GM12801 (cell line): ENCODE data around the gene SCAND1.

Experiments
- TF ChIP-seq, protein P1 (sequence below): IDR thresholded peaks from one replicate; pipeline ENCODE4 v1.5.1; 2011; ENCODE audit warnings: control low read depth; ENCODE audit not compliant: insufficient read length; ENCODE audit errors: extremely low read depth

Gene SCAND1

DNA sequence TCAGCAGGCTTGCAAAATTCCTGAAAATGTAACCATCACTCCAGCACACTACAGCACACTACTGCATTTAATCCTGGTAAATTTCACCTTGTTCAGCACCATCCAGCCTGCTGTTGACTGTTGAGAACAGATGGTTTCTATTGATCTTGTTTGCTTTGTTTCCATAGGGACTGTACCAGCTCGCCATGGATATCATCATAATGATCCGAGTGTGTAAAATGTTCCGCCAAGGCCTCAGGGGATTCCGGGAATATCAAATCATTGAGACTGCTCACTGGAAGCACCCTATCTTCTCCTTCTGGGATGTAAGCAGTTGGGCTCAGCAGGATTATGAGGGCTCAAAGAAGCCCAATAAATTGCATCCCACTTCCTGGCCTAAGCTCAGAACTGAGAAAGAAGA lies 18.2 kb upstream of the SCAND1 start:
- TF ChIP-seq, protein P1, sequence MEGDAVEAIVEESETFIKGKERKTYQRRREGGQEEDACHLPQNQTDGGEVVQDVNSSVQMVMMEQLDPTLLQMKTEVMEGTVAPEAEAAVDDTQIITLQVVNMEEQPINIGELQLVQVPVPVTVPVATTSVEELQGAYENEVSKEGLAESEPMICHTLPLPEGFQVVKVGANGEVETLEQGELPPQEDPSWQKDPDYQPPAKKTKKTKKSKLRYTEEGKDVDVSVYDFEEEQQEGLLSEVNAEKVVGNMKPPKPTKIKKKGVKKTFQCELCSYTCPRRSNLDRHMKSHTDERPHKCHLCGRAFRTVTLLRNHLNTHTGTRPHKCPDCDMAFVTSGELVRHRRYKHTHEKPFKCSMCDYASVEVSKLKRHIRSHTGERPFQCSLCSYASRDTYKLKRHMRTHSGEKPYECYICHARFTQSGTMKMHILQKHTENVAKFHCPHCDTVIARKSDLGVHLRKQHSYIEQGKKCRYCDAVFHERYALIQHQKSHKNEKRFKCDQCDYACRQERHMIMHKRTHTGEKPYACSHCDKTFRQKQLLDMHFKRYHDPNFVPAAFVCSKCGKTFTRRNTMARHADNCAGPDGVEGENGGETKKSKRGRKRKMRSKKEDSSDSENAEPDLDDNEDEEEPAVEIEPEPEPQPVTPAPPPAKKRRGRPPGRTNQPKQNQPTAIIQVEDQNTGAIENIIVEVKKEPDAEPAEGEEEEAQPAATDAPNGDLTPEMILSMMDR, result no peak

DNA sequence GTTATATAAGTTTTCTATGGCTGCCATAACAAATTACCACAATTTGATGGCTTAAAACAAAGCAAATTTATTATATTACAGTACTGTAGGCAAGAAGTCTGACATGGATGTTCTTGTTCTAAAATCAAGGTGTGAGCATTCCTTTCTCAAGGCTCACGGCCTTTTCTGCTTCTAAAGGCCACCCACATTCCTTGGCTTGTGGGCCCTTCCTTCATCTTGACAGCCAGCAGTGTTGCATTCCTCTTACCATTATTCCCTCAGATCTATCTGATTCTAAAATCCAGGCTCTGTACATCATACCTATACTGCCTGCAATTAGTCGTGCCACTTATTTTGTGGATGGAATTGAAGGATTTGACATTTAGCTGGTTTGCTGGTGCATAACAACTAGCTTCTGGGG lies 17.7 kb upstream of the SCAND1 start:
- TF ChIP-seq, protein P1, result no peak

DNA sequence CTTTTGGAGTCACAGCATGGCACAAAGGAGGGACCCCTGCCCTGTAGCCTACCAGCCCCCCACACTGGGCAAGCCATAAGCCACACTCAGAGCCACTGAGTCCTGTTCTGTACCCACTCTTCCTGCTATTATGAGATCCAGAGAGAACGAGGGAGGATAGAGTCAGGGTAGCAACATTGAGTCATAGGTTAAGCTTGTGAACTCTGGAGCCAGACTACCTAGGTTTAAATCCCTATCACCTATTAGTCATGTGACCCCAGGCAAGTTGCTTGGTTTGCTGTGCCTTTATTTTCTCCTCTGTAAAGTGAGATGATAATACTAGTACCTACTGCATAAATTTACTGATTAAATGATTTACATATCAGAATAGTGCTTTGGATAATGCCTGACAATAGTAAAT lies 14.6 kb upstream of the SCAND1 start:
- TF ChIP-seq, protein P1, result no peak

DNA sequence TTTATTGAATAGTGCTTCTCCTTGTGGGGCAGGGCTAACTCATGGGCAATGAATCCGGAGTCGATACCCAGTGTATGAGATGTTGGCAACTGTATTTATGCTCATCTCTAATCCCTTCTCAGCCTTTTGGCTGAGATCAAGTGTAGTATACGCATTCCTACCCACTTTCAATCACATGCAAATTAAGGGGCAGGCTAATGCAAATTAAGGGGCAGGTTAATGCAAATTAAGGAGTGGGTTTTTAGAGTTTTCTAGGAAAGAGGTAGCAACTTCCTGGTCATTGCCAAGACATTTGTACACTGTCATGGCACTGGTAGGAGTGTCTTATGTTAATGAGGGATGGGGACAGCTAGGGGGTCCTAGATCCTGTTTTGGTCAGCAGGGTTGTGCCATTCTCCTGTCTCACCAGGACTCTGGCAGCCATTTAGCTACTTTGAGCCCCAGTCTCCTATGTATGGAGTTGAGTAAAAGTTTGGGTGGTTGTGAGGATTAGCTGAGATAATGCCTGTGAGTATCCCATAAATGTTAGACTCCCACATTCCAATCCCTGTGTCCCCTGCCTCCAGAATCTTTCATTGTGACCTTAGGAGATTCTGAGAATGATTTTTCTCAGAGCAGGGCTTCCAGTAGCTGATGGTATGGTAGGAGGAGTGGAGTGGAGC lies 13.8 kb upstream of the SCAND1 start, which contains the start of gene CNBD2:
TSS of gene CNBD2 (plus strand) at position 612 of the 662 bp plus-strand sequence. CDS start 173 bp downstream, outside the sequence.
- TF ChIP-seq, protein P1, result no peak

DNA sequence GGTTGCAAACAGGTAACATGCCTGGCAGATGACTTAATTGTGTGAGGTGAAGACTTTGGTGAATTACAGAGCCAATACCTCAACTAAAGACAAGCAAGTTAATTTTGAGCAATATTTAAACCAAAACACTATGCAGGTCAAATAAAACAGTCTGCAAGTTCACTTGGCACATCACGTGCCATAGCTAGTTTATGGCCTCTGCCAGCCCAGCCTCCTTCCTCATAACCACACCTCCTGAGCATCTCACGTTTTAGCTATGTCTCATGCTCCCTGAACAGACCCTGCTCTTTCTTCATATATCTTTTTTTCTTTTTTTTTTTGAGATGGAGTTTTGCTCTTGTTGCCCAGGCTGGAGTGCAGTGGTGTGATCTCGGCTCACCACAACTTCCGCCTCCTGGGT lies 9.6 kb upstream of the SCAND1 start:
- TF ChIP-seq, protein P1, result no peak

DNA sequence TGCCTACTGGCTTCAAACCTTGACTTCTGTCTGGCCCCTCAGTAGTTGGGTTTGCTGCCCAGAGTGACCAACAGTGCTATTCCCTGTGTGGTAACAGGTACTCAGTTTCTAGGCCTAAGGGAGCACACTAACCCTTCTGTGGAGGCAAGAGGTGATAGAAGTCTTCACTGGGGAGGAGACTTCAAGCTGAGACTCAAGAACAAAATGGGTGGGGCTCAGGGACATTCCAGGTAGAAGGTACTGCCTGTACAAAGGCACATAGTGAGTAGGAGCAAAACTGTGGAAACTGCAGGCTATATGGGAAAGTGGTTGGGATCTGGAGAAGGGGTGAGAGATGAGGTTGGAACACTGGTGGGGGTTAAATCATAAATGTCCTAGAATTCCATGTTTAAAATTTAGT lies 2.3 kb upstream of the SCAND1 start:
- TF ChIP-seq, protein P1, result no peak

DNA sequence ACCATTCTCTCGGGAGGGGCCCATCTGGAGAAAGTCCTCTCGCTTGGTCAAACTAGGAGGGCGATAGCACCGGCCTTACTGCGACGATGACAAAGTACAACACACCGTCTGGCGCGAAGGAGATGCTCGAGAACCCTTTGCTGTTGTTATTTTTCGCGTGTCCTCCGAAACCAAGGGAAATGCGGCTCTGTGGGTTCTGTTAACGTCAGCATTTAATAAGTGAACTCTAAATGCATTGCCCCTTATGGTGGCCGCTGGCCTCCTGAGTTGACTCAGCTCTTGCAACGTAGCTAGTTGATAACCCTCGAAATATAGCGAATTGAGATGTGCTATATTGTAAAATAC lies 577 bp upstream of the SCAND1 start:
- TF ChIP-seq, protein P1, result no peak
